Amniotic epithelial cell (primary cell): Measurements from ENCODE around the gene RTTN.
A peak's percentile ranks its signal among the peaks of the same experiment; 100 is the strongest.

Experiments
- DNase-seq: peaks from one replicate; pipeline ENCODE4 v3.0.0-alpha.2; 2010; ENCODE audit warnings: low read depth

The RTTN gene

GRCh38 chr18:70028084-70028483 is 177.4 kb downstream of the RTTN start:
- DNase-seq, result no peak

- no peak for DNase-seq
These were observed 179.9 kb downstream of the RTTN start for GRCh38 chr18:70025580-70025979.

DNA sequence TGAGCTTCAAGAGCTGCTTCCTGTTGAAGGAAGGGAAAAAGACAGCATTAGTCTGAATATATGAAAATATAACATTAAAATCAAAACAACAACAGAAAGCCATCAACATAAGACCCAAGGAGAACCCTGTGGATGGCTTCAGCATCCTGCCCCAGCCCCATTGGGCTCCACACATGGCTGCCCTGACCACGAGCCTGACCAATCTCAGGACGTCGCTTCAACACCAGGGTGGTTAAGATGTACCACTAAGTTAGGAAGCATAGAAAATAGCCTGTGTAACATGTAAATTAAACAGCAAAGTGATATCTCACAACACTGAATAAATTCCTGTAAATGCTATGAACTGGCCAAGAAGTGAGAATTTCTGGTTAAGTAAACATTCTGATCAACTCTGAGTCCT is 180.7 kb downstream of the RTTN start:
- DNase-seq, result no peak

- DNase-seq, result no peak
These were observed 181.4 kb downstream of the RTTN start for GRCh38 chr18:70024093-70024492.

DNA sequence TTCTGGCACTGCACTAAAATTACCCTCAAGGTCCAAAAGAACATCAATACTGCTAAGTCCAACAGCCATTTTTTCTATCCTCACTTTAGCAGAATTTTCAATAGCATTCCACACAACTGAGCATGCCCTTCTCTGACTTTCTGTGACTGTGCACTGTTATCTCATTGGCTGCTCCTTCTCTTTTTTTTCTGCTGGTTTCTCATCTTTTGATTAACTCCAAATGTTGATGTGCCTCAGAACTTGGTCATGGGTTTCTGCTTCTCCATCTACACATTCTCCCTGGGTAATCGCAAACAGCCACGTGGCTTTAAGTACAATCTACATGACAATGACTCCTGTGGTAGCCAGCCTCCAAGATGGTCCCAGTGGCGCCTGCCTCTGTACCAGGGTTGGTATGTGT is 182.9 kb downstream of the RTTN start:
- no peak for DNase-seq

GRCh38 chr18:70021498-70021897 is 184.0 kb downstream of the RTTN start:
- DNase-seq, result no peak

DNA sequence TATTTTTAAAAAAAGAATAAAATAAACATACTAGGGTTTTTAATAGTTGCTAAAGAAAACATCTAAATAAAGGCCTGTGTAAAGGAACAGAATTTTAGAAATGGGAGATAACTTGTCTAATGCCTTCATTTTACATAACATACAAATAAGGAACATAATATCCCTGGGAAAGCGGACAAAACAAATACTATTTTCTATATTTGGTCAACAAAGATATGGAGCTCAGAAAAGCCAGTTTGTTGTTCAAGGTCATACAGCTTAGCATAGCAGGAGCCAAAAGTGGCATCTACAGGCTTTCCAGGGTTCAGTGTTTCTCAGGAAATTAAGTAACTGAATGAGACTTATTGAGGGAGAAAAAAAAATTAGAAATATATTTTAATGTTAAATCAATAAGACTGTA is 184.4 kb downstream of the RTTN start:
- no peak for DNase-seq

GRCh38 chr18:70019991-70020390 is 185.5 kb downstream of the RTTN start:
- no peak for DNase-seq

DNA sequence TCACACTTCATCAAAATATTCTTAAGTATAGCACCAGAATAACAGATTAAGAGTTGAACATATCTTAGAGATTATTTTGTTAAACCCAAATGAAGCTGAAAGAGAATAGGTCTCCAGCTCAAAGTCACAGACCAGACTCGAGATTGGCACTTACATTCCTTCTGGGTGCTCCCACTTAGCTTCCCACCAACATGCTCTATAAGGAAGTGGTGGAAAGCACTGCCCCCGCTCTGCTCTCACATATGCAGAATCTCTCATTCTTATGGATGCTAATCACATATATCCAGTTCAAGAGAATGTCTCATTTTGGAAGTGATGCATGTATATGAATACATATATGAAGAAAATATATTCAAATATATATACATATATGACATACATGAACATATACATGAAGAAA is 186.4 kb downstream of the RTTN start:
- DNase-seq, result no peak

GRCh38 chr18:70015127-70015526 is 190.4 kb downstream of the RTTN start:
- DNase-seq, result no peak

DNA sequence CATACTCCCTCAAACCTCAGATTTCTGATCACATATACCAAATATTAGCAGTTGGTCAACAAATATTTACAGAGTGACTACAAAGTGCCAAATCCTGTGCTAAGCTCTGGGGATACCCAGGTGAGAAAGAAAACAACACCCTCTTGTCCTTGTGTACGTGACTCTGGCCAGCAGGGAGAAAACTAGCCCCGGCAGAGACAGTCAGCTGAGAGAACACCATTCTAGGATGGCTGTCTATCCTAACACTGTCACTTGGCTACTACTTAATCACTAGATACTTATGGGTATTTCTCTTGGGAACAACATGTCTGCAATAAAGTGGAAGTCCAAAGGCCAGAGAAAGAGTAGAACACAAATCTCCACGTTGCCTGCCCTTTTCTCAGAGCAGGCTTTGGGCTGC is 199.9 kb downstream of the RTTN start:
- DNase-seq, result no peak

DNA sequence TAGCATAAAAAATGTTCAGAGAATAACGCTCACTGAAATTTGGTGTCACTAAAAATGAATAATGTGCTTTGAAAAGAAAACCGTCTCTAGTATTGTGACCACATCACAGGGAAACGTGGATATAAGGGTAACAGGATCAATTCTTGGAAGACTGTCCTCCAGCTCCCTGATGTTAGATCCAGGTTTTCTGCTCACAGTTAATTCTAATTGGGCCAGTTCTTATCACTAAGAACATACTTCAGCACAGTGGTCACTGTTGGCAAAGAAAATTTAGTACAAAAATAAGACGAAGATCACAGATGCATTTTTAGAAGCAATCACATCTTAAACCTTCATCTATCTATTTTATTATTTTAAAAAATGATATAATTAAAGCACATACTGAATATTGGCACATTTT is 200.8 kb downstream of the RTTN start:
- peak; percentile 32 for DNase-seq

DNA sequence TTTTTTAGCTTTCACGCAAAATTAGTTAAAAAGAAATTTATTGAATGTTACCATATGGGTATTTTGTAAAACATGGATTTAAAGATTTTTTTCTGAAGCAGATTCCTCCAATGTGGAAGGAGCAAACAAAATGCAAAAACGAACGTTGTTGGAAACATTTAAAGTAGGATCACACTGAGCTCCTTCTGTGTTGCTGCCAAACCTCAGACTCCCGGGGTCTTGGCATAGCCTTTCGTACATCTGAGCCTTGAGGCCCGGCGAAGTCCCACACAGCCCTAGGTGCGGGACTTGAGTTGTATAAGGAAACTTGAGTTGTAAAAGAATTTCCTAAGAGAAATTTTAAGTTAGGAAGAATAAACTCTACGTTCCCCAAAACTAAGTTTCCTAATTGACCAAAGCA is 205.8 kb downstream of the RTTN start:
- no peak for DNase-seq

- DNase-seq, result no peak
These were observed 206.9 kb downstream of the RTTN start for GRCh38 chr18:69998523-69998987.

GRCh38 chr18:69996951-69997798 is 208.3 kb downstream of the RTTN start:
- no peak for DNase-seq

GRCh38 chr18:69996417-69996816 is 209.1 kb downstream of the RTTN start:
- DNase-seq, result no peak

- no peak for DNase-seq
These were observed 209.7 kb downstream of the RTTN start for GRCh38 chr18:69995774-69996173.

DNA sequence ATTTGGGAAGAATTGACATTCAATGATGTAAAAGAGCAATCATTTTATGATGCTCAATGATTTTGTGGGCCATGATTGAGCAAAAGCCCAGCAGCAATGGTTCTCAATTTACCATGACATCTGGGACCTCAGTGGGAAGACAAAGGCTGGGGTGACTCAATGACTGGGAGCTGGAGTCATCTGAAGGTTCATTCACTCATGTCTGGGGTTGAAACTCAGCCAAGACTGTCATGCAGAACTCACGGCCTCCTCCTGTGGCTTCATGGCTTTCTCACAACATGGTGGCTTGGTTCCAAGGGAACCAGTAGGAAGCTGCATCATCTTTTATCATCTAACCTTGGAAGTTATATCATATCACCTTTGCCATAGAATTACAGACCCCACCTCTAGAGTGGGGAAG is 212.7 kb downstream of the RTTN start:
- no peak for DNase-seq

DNA sequence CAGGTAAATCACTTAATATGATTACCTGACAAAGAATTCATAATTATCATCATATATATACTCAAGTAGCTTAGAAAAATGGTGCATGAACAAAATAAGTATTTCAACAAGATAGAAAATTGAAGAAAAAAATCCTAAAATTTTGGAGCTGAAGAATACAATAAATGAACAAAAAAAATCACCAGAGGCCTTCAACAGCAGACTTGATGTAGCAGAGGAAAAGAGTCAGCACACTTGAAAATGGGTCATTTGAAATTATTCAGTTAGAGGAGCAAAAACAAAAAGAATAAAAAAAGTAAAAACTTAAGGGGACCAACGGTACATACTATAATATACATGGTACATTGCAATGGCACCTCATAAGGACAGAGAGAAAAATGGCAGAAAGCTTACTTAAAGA is 217.6 kb downstream of the RTTN start:
- no peak for DNase-seq

DNA sequence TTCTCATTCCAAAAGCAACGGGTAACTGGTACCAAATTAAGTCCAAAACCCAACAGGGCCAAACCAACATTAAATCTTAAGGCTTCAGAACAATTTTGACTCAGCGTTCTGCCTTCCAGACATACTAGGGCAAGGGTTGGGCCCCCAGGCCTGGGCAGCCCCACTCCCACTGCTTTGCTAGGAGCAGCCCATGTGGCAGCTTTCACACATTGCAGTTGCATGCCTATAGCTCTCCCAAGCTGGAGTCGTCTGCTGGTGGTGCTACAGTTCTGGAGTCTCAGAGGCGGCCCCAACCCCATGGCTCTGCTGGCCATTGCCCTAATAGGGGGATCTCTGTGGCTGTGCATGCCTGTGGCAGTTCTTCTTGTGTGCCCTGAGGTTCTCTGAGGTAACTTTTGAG is 220.2 kb downstream of the RTTN start:
- no peak for DNase-seq

GRCh38 chr18:69982417-69982816 is 223.1 kb downstream of the RTTN start:
- no peak for DNase-seq

DNA sequence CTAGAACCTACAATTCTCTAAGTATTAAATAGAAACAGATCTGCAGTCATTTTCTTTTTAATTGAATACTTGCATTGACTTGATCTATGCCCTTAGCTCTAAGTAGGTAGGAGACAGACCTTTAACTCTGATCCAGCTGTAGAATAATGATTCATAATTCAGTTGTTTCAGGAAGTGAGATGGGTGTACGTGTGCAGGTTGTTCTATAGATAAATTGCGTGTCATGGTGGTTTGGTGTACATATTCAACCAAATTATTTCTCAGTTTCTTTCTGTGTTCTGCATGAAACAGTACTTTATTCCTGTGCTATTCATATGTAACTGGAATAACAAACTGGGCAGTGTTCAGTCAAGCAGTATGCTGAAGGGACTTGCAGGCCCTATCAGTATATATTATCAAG is 223.5 kb downstream of the RTTN start:
- DNase-seq, result no peak

DNA sequence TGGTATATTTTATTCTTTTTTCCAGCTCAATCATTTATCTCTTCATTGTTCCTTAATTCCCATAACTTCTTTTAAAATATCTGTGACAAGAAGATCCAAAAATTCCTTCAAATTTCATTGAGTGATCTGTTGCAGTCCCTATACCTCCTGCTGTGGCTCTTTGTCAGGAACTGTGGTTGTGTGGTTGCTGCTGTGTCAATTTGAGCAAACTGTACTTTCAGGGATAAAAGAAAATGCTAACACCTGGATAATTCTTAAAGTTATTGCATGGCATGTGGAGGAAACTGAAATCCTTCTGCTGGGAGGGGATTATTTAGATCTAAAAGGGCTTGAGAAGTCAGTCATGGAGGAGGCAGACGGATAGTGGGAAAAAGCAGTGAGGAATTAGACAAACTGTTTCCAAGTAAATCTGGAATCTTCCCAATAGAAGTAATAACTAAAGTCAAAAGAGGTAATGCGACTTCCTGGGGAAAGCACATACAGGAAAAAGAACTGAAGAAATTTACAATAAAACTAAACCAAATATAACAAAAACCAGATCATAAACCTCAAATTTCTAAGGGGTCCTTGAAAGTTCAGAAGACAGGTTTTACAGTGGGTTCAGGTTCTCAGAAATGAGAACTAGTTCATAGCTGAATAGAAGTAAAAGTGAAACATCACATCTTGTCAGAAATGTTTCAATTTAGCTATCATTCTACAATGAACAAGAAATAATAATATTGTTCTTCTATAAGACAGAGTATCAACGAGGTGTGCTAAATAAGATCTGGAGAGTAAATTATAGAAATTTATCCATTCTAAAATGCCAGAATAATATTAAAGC is 224.3 kb downstream of the RTTN start:
- DNase-seq, result no peak
